ENCODE results near the gene E2F7. TPM values are rescaled to one million over a fixed set of nuclear protein-coding genes. Genes with fewer than 3 reads are reported as not detected.

Gene E2F7
- total and polyA plus RNA-seq, 2 experiments from 2014 or later: 31.8 to 40.3 TPM

DNA sequence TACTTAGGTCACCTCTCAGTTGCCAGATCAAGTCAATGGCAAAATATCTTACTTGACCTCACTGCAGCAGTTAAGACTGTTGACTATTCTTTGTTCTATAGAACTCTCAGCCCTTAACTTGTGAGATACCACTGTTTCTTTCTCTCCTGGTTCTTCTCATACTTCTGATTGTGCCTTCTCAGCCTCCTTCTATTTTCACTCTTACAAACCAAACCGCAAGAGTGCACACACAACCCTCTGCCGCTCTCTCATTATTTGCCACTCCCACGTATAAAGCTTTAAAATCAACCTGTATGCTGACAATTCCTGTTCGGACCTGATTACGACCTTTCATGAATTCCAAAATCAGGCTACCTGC lies 4.5 kb downstream of the E2F7 start (continued):
- TF ChIP-seq, protein P1, sequence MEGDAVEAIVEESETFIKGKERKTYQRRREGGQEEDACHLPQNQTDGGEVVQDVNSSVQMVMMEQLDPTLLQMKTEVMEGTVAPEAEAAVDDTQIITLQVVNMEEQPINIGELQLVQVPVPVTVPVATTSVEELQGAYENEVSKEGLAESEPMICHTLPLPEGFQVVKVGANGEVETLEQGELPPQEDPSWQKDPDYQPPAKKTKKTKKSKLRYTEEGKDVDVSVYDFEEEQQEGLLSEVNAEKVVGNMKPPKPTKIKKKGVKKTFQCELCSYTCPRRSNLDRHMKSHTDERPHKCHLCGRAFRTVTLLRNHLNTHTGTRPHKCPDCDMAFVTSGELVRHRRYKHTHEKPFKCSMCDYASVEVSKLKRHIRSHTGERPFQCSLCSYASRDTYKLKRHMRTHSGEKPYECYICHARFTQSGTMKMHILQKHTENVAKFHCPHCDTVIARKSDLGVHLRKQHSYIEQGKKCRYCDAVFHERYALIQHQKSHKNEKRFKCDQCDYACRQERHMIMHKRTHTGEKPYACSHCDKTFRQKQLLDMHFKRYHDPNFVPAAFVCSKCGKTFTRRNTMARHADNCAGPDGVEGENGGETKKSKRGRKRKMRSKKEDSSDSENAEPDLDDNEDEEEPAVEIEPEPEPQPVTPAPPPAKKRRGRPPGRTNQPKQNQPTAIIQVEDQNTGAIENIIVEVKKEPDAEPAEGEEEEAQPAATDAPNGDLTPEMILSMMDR (conservative IDR thresholded peaks at IDR 0.05; ENCODE audit: low read depth in 2 of 2): no peak
- TF ChIP-seq POLR2AphosphoS5 (IDR thresholded peaks at IDR 0.05; ENCODE audit: low read depth) (no peak), NANOG (IDR thresholded peaks at IDR 0.05; ENCODE audit: borderline replicate concordance) (no peak), ZNF331 (CRISPR knock-in tag; IDR thresholded peaks at IDR 0.05; ENCODE audit: low read depth) (no peak)
- TF ChIP-seq, protein P2, sequence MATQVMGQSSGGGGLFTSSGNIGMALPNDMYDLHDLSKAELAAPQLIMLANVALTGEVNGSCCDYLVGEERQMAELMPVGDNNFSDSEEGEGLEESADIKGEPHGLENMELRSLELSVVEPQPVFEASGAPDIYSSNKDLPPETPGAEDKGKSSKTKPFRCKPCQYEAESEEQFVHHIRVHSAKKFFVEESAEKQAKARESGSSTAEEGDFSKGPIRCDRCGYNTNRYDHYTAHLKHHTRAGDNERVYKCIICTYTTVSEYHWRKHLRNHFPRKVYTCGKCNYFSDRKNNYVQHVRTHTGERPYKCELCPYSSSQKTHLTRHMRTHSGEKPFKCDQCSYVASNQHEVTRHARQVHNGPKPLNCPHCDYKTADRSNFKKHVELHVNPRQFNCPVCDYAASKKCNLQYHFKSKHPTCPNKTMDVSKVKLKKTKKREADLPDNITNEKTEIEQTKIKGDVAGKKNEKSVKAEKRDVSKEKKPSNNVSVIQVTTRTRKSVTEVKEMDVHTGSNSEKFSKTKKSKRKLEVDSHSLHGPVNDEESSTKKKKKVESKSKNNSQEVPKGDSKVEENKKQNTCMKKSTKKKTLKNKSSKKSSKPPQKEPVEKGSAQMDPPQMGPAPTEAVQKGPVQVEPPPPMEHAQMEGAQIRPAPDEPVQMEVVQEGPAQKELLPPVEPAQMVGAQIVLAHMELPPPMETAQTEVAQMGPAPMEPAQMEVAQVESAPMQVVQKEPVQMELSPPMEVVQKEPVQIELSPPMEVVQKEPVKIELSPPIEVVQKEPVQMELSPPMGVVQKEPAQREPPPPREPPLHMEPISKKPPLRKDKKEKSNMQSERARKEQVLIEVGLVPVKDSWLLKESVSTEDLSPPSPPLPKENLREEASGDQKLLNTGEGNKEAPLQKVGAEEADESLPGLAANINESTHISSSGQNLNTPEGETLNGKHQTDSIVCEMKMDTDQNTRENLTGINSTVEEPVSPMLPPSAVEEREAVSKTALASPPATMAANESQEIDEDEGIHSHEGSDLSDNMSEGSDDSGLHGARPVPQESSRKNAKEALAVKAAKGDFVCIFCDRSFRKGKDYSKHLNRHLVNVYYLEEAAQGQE (IDR thresholded peaks at IDR 0.05; ENCODE audit: unreplicated experiment): no peak

DNA sequence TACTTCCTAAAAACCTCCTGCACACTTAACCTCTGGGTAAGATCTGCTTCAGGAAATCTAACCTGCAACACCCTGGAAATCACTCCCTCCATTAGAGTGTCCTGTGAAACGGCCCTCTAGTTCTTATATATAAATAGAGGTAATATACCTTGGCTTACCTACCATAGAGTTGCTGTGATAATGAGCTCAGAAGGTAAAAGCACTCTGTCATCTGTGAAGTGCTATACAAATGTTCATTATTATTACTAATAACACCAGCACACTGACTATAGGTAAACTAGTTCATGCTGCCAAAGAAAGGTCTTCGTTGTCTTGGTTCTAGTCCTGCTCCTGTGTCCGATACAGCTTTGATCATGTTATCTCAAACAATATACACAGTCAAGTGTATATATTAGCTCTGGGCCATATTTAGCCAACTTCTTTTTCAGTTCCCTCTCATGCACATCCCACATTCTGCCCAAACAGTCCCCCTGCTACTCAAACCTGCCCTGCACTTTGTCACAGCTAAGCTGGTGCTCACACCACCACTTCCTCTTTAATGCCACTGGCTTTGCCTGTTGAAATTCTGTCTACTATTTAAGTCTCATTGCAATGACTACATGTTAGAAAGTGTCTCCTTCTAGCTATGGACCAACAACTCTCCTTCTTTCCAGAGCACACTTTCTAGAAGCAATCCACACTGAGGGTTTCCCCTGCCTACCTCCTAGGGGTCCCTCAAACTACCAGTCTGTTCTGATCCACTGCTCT lies 5.1 kb downstream of the E2F7 start:
- Histone ChIP-seq H3K27ac (ENCODE audit: low read depth) (no peak overlapping the region), H3K4me1 (ENCODE audit: insufficient read depth) (peaks cover 6% of the 10 kb centered on the region), H2AFZ (no peak overlapping the region), H3K27me3 (ENCODE audit: insufficient read depth) (no peaks in the 10 kb centered on the region), H4K20me1 (replicated peaks; ENCODE audit: insufficient read depth) (peaks cover 6% of the 10 kb centered on the region), H3K4me3 (no peak overlapping the region), H3K79me2 (replicated peaks; ENCODE audit: insufficient read depth) (peaks cover 47% of the 10 kb centered on the region), H3K4me2 (no peak overlapping the region), H3F3A (replicated peaks; ENCODE audit: low read depth) (no peaks in the 10 kb centered on the region), H3K9me2 (ENCODE audit: insufficient read depth) (no peaks in the 10 kb centered on the region), H3K36me3 (ENCODE audit: insufficient read depth) (peaks cover 9% of the 10 kb centered on the region; the same call in 1 of the 2 replicates)
- no peaks in the 10 kb centered on the region for H3K27me3 Mint-ChIP-seq (ENCODE audit: insufficient read depth, low read depth, poor library complexity)
- H3K27ac Mint-ChIP-seq: no peak overlapping the region
- peaks cover 72% of the 10 kb centered on the region for H3K36me3 Mint-ChIP-seq (ENCODE audit: low read depth)
- no peak overlapping the region for H3K4me3 Mint-ChIP-seq
- no peak for ATAC-seq
- no peaks in the 10 kb centered on the region for H3K9me3 Mint-ChIP-seq
- peaks cover 21% of the 10 kb centered on the region for H3K4me1 Mint-ChIP-seq
- DNase-seq (ENCODE audit: low spot score): no peak
- TF ChIP-seq JUNB (IDR thresholded peaks at IDR 0.05; ENCODE audit: unreplicated experiment): no peak
- TF ChIP-seq EZH2phosphoT487 (IDR thresholded peaks at IDR 0.05; ENCODE audit: unreplicated experiment): no peak
- TF ChIP-seq NANOG (IDR thresholded peaks at IDR 0.05; ENCODE audit: borderline replicate concordance): no peak
- TF ChIP-seq, protein P1 (conservative IDR thresholded peaks at IDR 0.05; ENCODE audit: low read depth in 2 of 2): no peak
- TF ChIP-seq ZNF114 (CRISPR knock-in tag; IDR thresholded peaks at IDR 0.05): no peak
- no peak for TF ChIP-seq STAT1 (IDR thresholded peaks at IDR 0.05; ENCODE audit: unreplicated experiment)
- TF ChIP-seq, protein P2 (IDR thresholded peaks at IDR 0.05; ENCODE audit: unreplicated experiment): no peak
- no peak for TF ChIP-seq EZH2 (IDR thresholded peaks at IDR 0.05; ENCODE audit: low read depth, unreplicated experiment)
- TF ChIP-seq, protein P3, sequence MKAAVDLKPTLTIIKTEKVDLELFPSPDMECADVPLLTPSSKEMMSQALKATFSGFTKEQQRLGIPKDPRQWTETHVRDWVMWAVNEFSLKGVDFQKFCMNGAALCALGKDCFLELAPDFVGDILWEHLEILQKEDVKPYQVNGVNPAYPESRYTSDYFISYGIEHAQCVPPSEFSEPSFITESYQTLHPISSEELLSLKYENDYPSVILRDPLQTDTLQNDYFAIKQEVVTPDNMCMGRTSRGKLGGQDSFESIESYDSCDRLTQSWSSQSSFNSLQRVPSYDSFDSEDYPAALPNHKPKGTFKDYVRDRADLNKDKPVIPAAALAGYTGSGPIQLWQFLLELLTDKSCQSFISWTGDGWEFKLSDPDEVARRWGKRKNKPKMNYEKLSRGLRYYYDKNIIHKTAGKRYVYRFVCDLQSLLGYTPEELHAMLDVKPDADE (IDR thresholded peaks at IDR 0.05): no peak
- no peak for TF ChIP-seq ZNF331 (CRISPR knock-in tag; IDR thresholded peaks at IDR 0.05; ENCODE audit: low read depth)

Measured in GM23338 (cell line).